Fibroblast of lung (primary cell): ENCODE results near the gene KIF5A.

ENCODE experiments used
- EZH2 ChIP-seq: IDR thresholded peaks from 2 replicates; pipeline ENCODE4 v1.5.1; 2012; ENCODE audit warnings: low read length, control low read depth, mild to moderate bottlenecking; ENCODE audit errors: missing control alignments
- TF ChIP-seq, protein P1 (sequence below), 2 donors: IDR thresholded peaks in 1 of 2; conservative IDR thresholded peaks in 1 of 2; 1 replicate in 1 of 2; 2 replicates in 1 of 2; pipeline ENCODE4 v1.5.1; 2011 to 2012; ENCODE audit warnings: low read length in 2 of 2, control low read depth in 1 of 2, inconsistent platforms in 1 of 2, low read depth in 1 of 2, mild to moderate bottlenecking in 1 of 2

DNA sequence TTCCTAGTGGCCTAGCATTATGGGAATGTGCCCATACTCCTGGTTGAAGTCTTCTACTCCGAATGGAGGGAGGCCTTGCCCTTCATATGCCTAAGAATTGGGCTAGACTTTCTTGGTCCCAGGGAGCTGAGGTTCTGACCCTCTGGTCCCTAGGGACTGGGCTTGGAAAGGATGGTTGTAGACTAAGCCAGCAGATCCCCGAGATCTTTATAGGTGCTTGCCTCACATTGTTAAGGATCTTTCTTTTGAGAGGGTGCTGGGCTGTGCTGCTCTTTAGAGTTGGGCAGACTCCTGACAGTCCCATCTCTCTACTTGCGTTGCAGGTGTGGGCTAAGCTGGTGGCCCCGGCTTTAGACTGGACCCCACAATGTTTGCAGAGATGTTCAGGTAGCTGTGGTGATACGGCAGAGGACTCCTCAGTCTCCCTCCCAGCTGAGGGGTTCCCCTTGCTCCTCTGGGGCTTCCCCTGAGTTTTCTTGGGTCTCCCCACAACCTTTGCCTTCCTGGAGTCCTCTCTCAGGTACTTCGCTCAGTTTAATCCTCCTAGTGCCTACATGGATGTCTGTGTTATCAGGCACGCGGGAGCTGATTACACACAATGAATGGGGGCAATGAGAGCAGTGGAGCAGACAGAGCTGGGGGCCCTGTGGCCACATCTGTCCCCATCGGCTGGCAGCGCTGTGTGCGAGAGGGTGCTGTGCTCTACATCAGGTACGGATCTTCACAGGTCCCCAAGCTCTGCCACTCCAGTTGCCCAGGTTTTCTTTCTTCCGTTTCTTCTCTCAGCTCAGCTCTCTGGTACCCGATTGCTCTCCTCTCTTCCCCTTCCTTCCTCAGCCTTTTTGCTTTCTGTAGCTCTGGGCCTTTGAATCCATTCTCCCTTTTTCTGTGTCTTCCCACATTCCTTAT, 25.9 kb upstream of the KIF5A start:
- no peak for TF ChIP-seq EZH2
- TF ChIP-seq, protein P1, sequence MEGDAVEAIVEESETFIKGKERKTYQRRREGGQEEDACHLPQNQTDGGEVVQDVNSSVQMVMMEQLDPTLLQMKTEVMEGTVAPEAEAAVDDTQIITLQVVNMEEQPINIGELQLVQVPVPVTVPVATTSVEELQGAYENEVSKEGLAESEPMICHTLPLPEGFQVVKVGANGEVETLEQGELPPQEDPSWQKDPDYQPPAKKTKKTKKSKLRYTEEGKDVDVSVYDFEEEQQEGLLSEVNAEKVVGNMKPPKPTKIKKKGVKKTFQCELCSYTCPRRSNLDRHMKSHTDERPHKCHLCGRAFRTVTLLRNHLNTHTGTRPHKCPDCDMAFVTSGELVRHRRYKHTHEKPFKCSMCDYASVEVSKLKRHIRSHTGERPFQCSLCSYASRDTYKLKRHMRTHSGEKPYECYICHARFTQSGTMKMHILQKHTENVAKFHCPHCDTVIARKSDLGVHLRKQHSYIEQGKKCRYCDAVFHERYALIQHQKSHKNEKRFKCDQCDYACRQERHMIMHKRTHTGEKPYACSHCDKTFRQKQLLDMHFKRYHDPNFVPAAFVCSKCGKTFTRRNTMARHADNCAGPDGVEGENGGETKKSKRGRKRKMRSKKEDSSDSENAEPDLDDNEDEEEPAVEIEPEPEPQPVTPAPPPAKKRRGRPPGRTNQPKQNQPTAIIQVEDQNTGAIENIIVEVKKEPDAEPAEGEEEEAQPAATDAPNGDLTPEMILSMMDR (conservative IDR thresholded peaks at IDR 0.05 in 1 of 2, IDR thresholded peaks at IDR 0.05 in 1 of 2; ENCODE audit: low read depth in 1 of 2, low read length in 2 of 2), result no peak
